NCI-H2196 (cell line): ENCODE measurements around the gene NUMBL.

Experiments
- DNase-seq: peaks from one replicate; lab custom pipeline; 2025; ENCODE audit not compliant: unreplicated experiment; lab: John Stamatoyannopoulos, UW

Gene NUMBL

GRCh38 chr19:40691421-40692211, 1.2 kb upstream of the NUMBL start:
- peak; percentile 90 for DNase-seq

GRCh38 chr19:40690693-40691420, 406 bp upstream of the NUMBL start:
- peak; percentile 92 for DNase-seq

- no peak for DNase-seq
Measured at GRCh38 chr19:40689339-40690049, 957 bp downstream of the NUMBL start.

GRCh38 chr19:40688987-40689338, 1.5 kb downstream of the NUMBL start:
- no peak for DNase-seq

- DNase-seq, result no peak
Measured at GRCh38 chr19:40688309-40688708, 2.1 kb downstream of the NUMBL start.

GRCh38 chr19:40687525-40688016, 2.9 kb downstream of the NUMBL start:
- DNase-seq, result no peak

GRCh38 chr19:40686882-40687524, 3.4 kb downstream of the NUMBL start:
- DNase-seq, result no peak

GRCh38 chr19:40685563-40685962, 4.9 kb downstream of the NUMBL start:
- no peak for DNase-seq

GRCh38 chr19:40685016-40685526, 5.4 kb downstream of the NUMBL start:
- no peak for DNase-seq

- DNase-seq, result no peak
Measured at GRCh38 chr19:40684280-40684679, 6.2 kb downstream of the NUMBL start.

GRCh38 chr19:40683437-40683836, 7.0 kb downstream of the NUMBL start:
- DNase-seq, result no peak

- no peak for DNase-seq
Measured at GRCh38 chr19:40682431-40682964, 8.0 kb downstream of the NUMBL start.

GRCh38 chr19:40681039-40681438, 9.4 kb downstream of the NUMBL start:
- no peak for DNase-seq

GRCh38 chr19:40677156-40677555, 13.3 kb downstream of the NUMBL start:
- no peak for DNase-seq

GRCh38 chr19:40674291-40674690, 16.2 kb downstream of the NUMBL start:
- peak; percentile 53 for DNase-seq

GRCh38 chr19:40673397-40673796, 17.1 kb downstream of the NUMBL start:
- no peak for DNase-seq

- no peak for DNase-seq
Measured at GRCh38 chr19:40672573-40673299, 17.7 kb downstream of the NUMBL start.

- no peak for DNase-seq
Measured at GRCh38 chr19:40672038-40672437, 18.4 kb downstream of the NUMBL start.

- no peak for DNase-seq
Measured at GRCh38 chr19:40671404-40671803, 19.0 kb downstream of the NUMBL start.

GRCh38 chr19:40668991-40669614, 21.3 kb downstream of the NUMBL start:
- no peak for DNase-seq
